ENCODE measurements around the gene EML6. TPM values are rescaled to one million over a fixed set of nuclear protein-coding genes. Genes with fewer than 3 reads are reported as not detected.

EML6 gene
- total and polyA plus RNA-seq, 2 experiments from 2014 or later: 2.7 to 6.2 TPM

DNA sequence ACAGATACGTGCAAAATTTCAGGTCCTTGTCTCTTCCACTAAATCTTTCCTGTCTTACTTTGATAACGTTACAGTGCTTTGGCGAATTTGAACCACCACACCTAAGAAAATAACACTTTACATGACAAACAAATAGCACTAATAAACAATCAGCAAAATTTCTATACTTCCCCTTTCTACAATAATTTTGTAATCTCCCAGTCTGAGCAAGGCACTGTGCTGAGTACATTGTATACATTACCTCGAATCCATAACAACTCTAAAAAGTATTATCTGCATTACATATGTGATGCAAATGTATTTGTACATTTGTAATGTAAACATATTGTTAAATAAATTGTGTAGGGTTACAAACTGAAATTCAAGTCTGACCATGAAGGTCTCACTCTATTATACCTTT, 276.9 kb downstream of the EML6 start:
- no peaks in the 10 kb centered on the region for H3K27me3 Mint-ChIP-seq (ENCODE audit: insufficient read depth, low read depth, poor library complexity)
- H3K27ac Mint-ChIP-seq: no peak overlapping the region; the same call in 1 of the 2 replicates
- no peak for ATAC-seq
- Histone ChIP-seq H3K4me3 (no peak overlapping the region), H2AFZ (no peak overlapping the region), H3K4me1 (ENCODE audit: insufficient read depth) (peaks cover 40% of the 10 kb centered on the region), H3K4me2 (no peak overlapping the region), H3K9me2 (ENCODE audit: insufficient read depth) (no peaks in the 10 kb centered on the region), H3K27me3 (ENCODE audit: insufficient read depth) (no peaks in the 10 kb centered on the region), H3K27ac (ENCODE audit: low read depth) (no peak overlapping the region), H4K20me1 (replicated peaks; ENCODE audit: insufficient read depth) (peaks cover 49% of the 10 kb centered on the region), H3K36me3 (ENCODE audit: insufficient read depth) (no peaks in the 10 kb centered on the region; the same call in 1 of the 2 replicates), H3K79me2 (replicated peaks; ENCODE audit: insufficient read depth) (peaks cover 100% of the 10 kb centered on the region), H3F3A (replicated peaks; ENCODE audit: low read depth) (no peaks in the 10 kb centered on the region)
- no peak for DNase-seq (ENCODE audit: low spot score)
- TF ChIP-seq, protein P1, sequence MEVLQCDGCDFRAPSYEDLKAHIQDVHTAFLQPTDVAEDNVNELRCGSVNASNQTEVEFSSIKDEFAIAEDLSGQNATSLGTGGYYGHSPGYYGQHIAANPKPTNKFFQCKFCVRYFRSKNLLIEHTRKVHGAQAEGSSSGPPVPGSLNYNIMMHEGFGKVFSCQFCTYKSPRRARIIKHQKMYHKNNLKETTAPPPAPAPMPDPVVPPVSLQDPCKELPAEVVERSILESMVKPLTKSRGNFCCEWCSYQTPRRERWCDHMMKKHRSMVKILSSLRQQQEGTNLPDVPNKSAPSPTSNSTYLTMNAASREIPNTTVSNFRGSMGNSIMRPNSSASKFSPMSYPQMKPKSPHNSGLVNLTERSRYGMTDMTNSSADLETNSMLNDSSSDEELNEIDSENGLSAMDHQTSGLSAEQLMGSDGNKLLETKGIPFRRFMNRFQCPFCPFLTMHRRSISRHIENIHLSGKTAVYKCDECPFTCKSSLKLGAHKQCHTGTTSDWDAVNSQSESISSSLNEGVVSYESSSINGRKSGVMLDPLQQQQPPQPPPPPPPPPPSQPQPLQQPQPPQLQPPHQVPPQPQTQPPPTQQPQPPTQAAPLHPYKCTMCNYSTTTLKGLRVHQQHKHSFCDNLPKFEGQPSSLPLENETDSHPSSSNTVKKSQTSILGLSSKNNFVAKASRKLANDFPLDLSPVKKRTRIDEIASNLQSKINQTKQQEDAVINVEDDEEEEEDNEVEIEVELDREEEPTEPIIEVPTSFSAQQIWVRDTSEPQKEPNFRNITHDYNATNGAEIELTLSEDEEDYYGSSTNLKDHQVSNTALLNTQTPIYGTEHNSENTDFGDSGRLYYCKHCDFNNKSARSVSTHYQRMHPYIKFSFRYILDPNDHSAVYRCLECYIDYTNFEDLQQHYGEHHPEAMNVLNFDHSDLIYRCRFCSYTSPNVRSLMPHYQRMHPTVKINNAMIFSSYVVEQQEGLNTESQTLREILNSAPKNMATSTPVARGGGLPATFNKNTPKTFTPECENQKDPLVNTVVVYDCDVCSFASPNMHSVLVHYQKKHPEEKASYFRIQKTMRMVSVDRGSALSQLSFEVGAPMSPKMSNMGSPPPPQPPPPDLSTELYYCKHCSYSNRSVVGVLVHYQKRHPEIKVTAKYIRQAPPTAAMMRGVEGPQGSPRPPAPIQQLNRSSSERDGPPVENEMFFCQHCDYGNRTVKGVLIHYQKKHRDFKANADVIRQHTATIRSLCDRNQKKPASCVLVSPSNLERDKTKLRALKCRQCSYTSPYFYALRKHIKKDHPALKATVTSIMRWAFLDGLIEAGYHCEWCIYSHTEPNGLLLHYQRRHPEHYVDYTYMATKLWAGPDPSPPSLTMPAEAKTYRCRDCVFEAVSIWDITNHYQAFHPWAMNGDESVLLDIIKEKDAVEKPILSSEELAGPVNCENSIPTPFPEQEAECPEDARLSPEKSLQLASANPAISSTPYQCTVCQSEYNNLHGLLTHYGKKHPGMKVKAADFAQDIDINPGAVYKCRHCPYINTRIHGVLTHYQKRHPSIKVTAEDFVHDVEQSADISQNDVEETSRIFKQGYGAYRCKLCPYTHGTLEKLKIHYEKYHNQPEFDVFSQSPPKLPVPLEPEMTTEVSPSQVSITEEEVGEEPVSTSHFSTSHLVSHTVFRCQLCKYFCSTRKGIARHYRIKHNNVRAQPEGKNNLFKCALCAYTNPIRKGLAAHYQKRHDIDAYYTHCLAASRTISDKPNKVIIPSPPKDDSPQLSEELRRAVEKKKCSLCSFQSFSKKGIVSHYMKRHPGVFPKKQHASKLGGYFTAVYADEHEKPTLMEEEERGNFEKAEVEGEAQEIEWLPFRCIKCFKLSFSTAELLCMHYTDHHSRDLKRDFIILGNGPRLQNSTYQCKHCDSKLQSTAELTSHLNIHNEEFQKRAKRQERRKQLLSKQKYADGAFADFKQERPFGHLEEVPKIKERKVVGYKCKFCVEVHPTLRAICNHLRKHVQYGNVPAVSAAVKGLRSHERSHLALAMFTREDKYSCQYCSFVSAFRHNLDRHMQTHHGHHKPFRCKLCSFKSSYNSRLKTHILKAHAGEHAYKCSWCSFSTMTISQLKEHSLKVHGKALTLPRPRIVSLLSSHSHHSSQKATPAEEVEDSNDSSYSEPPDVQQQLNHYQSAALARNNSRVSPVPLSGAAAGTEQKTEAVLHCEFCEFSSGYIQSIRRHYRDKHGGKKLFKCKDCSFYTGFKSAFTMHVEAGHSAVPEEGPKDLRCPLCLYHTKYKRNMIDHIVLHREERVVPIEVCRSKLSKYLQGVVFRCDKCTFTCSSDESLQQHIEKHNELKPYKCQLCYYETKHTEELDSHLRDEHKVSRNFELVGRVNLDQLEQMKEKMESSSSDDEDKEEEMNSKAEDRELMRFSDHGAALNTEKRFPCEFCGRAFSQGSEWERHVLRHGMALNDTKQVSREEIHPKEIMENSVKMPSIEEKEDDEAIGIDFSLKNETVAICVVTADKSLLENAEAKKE (CRISPR knock-in tag; IDR thresholded peaks at IDR 0.05): no peak
- no peak for TF ChIP-seq REST (IDR thresholded peaks at IDR 0.05; ENCODE audit: unreplicated experiment)
- TF ChIP-seq STAT1 (IDR thresholded peaks at IDR 0.05; ENCODE audit: unreplicated experiment): no peak
- no peak for TF ChIP-seq ZNF331 (CRISPR knock-in tag; IDR thresholded peaks at IDR 0.05; ENCODE audit: low read depth)
- TF ChIP-seq EZH2phosphoT487 (IDR thresholded peaks at IDR 0.05; ENCODE audit: unreplicated experiment): no peak
- no peak for TF ChIP-seq CTCF (conservative IDR thresholded peaks at IDR 0.05; ENCODE audit: low read depth in 2 of 2)
- no peak for TF ChIP-seq JUNB (IDR thresholded peaks at IDR 0.05; ENCODE audit: unreplicated experiment)
- TF ChIP-seq POLR2AphosphoS5 (IDR thresholded peaks at IDR 0.05; ENCODE audit: low read depth): no peak
- H3K4me1 Mint-ChIP-seq: peaks cover 53% of the 10 kb centered on the region
- no peaks in the 10 kb centered on the region for H3K9me3 Mint-ChIP-seq
- no peak overlapping the region for H3K4me3 Mint-ChIP-seq
- H3K36me3 Mint-ChIP-seq (ENCODE audit: low read depth): no peaks in the 10 kb centered on the region

Data from GM23338 (cell line).